Stimulated activated naive CD8-positive, alpha-beta T cell treated with anti-CD3 and anti-CD28 coated beads, Interleukin-15, Interleukin-2, amounts not matched to agents 100 ng/mL and 50 ng/mL, for 24 hours (primary cell): ENCODE results near the gene SPATA6.
"Not testable (repeated sequence)": the region's sequence is repeated elsewhere in the genome, so short reads cannot be mapped to it uniquely, and the experiment has no call there.

ENCODE experiments used
- H3K27ac Mint-ChIP-seq: one replicate; pipeline ENCODE4 v1.8.0; 2021; ENCODE audit warnings: mild to moderate bottlenecking, mixed read lengths
- H3K27me3 Mint-ChIP-seq: one replicate; pipeline ENCODE4 v1.8.0; 2021; ENCODE audit warnings: mixed read lengths
- H3K36me3 Mint-ChIP-seq: one replicate; pipeline ENCODE4 v1.8.0; 2021; ENCODE audit warnings: low read depth, mixed read lengths
- H3K4me1 Mint-ChIP-seq: one replicate; pipeline ENCODE4 v1.8.0; 2021; ENCODE audit warnings: low read depth, mixed read lengths
- H3K4me3 Mint-ChIP-seq: one replicate; pipeline ENCODE4 v1.8.0; 2021; ENCODE audit warnings: mild to moderate bottlenecking, mixed read lengths
- H3K9me3 Mint-ChIP-seq: one replicate; pipeline ENCODE4 v1.8.0; 2021; ENCODE audit warnings: mixed read lengths

Gene SPATA6

GRCh38 chr1:48338257-48338656 lies 133.7 kb downstream of the SPATA6 start:
- no peaks in the 10 kb centered on the region for H3K27me3 Mint-ChIP-seq
- H3K9me3 Mint-ChIP-seq: peaks cover 14% of the 10 kb centered on the region
- no peak overlapping the region for H3K4me3 Mint-ChIP-seq
- H3K36me3 Mint-ChIP-seq: peaks cover 6% of the 10 kb centered on the region
- no peak overlapping the region for H3K27ac Mint-ChIP-seq
- no peaks in the 10 kb centered on the region for H3K4me1 Mint-ChIP-seq

DNA sequence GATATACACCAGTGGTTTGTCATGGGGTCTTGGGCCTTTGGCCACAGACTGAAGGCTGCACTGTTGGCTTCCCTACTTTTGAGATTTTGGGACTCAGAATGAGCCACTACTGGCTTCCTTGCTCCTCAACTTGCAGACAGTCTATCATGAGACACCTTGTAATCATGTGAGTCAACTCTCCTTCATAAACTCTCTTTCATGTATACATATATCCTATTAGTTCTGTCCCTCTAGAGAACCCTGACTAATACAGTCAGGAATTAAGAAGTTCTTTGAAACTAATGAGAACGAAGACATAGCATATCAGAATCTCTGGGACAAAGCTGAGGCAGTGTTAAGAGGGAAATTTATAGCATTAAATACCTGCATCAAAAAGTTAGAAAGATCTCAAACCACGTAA lies 138.7 kb downstream of the SPATA6 start:
- Mint-ChIP-seq H3K27me3 (no peaks in the 10 kb centered on the region), H3K4me3 (no peak overlapping the region), H3K4me1 (no peaks in the 10 kb centered on the region), H3K36me3 (peaks cover 25% of the 10 kb centered on the region), H3K27ac (no peak overlapping the region), H3K9me3 (peaks cover 34% of the 10 kb centered on the region)

GRCh38 chr1:48332115-48332514 lies 139.9 kb downstream of the SPATA6 start:
- no peaks in the 10 kb centered on the region for H3K4me1 Mint-ChIP-seq
- H3K4me3 Mint-ChIP-seq: no peak overlapping the region
- no peaks in the 10 kb centered on the region for H3K27me3 Mint-ChIP-seq
- H3K9me3 Mint-ChIP-seq: peaks cover 34% of the 10 kb centered on the region
- H3K36me3 Mint-ChIP-seq: peaks cover 25% of the 10 kb centered on the region
- H3K27ac Mint-ChIP-seq: no peak overlapping the region

DNA sequence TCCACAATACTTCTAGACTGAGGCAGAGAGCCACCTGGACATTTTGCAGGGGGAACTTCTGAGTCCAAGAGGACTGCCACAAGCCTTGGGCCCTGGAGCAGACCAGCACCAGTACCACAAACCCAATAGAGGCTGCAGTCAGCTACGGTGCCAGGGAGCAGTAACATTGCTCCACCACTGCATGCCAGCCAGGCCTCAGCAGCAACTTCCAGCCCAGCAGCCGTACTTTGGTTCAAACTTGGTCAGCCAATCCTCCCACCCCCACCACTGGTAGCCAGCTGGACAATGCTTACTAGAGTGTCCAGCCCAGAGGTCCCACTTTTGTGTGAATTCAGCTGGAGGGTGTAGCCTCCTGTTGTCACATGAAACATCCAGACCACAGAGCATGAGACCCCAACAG lies 142.1 kb downstream of the SPATA6 start:
- H3K27me3 Mint-ChIP-seq: no peaks in the 10 kb centered on the region
- H3K36me3 Mint-ChIP-seq: peaks cover 27% of the 10 kb centered on the region
- H3K9me3 Mint-ChIP-seq: peaks cover 41% of the 10 kb centered on the region
- no peaks in the 10 kb centered on the region for H3K4me1 Mint-ChIP-seq
- H3K27ac Mint-ChIP-seq: no peak overlapping the region
- H3K4me3 Mint-ChIP-seq: no peak overlapping the region

DNA sequence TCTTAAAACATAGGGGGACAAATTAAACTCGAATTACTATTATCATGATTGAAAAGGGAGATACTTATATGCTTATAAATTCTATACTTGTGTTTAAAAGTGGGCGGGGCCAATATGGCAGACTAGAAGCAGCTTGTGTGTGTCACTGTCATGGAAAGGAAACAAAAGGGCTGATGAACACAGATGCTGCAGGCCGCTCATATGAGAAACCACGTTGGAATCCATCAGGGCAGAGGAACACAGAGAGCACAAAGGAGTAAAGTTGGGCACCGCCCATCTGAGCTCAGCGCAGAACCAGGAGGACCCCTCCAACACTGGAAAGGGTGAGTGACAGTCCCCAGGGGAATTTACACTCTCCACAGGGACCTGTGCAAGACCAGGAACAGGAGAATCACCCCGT lies 142.5 kb downstream of the SPATA6 start:
- H3K4me3 Mint-ChIP-seq: no peak overlapping the region
- H3K27me3 Mint-ChIP-seq: no peaks in the 10 kb centered on the region
- peaks cover 43% of the 10 kb centered on the region for H3K9me3 Mint-ChIP-seq
- H3K4me1 Mint-ChIP-seq: no peaks in the 10 kb centered on the region
- H3K27ac Mint-ChIP-seq: no peak overlapping the region
- peaks cover 29% of the 10 kb centered on the region for H3K36me3 Mint-ChIP-seq

DNA sequence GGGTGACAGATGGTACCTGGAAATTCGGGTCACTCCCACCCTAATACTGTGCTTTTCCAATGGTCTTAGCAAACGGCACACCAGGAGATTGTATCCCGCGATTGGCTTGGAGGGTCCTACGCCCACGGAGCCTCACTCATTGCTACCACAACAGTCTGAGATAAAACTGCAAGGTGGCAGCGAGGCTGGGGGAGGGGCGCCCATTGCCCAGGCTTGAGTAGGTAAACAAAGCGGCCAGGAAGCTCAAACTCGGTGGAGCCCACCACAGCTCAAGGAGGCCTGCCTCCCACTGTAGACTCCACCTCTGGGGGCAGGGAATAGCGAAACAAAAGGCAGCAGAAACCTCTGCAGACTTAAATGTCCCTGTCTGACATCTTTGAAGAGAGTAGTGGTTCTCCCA lies 160.2 kb downstream of the SPATA6 start:
- not testable (repeated sequence) for H3K27me3 Mint-ChIP-seq, H3K4me1 Mint-ChIP-seq, H3K27ac Mint-ChIP-seq, H3K4me3 Mint-ChIP-seq
- H3K36me3 Mint-ChIP-seq: peaks cover 17% of the 10 kb centered on the region
- H3K9me3 Mint-ChIP-seq: peaks cover 20% of the 10 kb centered on the region

- peaks cover 4% of the 10 kb centered on the region for H3K27me3 Mint-ChIP-seq
- H3K36me3 Mint-ChIP-seq: peaks cover 16% of the 10 kb centered on the region
- H3K4me3 Mint-ChIP-seq: no peak overlapping the region
- no peaks in the 10 kb centered on the region for H3K4me1 Mint-ChIP-seq
- peaks cover 19% of the 10 kb centered on the region for H3K9me3 Mint-ChIP-seq
- H3K27ac Mint-ChIP-seq: no peak overlapping the region
Observed at GRCh38 chr1:48309564-48310082, 162.4 kb downstream of the SPATA6 start.

GRCh38 chr1:48302652-48303051 lies 169.4 kb downstream of the SPATA6 start:
- H3K4me1 Mint-ChIP-seq: no peaks in the 10 kb centered on the region
- H3K4me3 Mint-ChIP-seq: no peak overlapping the region
- no peaks in the 10 kb centered on the region for H3K9me3 Mint-ChIP-seq
- no peak overlapping the region for H3K27ac Mint-ChIP-seq
- peaks cover 4% of the 10 kb centered on the region for H3K36me3 Mint-ChIP-seq
- no peaks in the 10 kb centered on the region for H3K27me3 Mint-ChIP-seq

DNA sequence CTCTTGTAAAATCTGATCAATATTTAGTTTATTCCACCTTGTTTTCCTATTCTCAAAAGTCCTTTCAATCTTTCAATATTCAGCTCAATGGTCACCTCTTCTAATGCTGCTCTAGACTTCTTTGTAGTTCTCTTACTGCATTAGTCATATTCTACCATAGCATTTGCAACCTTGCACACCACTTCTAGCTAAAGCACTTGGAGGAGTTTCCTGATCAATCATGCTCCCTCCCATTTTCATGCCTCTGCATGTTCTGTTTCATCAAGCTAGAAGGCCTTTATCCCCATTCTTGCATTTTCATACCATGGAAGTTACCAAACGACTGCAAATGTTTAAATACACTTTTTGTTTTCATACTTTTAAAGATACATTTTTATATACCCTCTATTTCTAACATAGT lies 177.3 kb downstream of the SPATA6 start:
- Mint-ChIP-seq H3K9me3 (no peaks in the 10 kb centered on the region), H3K4me3 (no peak overlapping the region), H3K36me3 (peaks cover 4% of the 10 kb centered on the region), H3K27ac (no peak overlapping the region), H3K4me1 (no peaks in the 10 kb centered on the region), H3K27me3 (no peaks in the 10 kb centered on the region)

DNA sequence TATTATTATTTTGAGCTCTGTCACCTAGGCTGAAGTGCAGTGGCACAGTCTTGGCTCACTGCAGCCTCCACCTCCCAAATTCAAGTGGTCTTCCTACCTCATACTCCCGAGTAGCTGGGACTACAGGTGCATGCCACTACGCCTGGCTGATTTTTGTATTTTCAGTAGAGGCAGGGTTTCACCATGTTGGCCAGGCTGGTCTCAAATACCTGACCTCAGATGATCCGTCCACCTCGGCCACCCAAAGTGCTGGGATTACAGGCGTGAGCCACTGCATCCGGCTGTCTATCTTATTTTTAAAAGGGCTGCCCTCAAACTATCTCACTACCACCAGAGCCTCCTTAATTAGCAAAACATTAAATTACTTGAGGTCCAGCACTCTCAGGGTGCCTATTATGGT lies 177.9 kb downstream of the SPATA6 start:
- H3K4me3 Mint-ChIP-seq, H3K4me1 Mint-ChIP-seq, H3K27me3 Mint-ChIP-seq, H3K36me3 Mint-ChIP-seq, H3K9me3 Mint-ChIP-seq, H3K27ac Mint-ChIP-seq: not testable (repeated sequence)

- H3K27me3 Mint-ChIP-seq: no peaks in the 10 kb centered on the region
- no peaks in the 10 kb centered on the region for H3K4me1 Mint-ChIP-seq
- no peaks in the 10 kb centered on the region for H3K36me3 Mint-ChIP-seq
- H3K9me3 Mint-ChIP-seq: no peaks in the 10 kb centered on the region
- no peak overlapping the region for H3K4me3 Mint-ChIP-seq
- no peak overlapping the region for H3K27ac Mint-ChIP-seq
Observed at GRCh38 chr1:48292706-48293105, 179.3 kb downstream of the SPATA6 start.

- Mint-ChIP-seq H3K9me3 (no peaks in the 10 kb centered on the region), H3K36me3 (no peaks in the 10 kb centered on the region), H3K4me3 (no peak overlapping the region), H3K27me3 (no peaks in the 10 kb centered on the region), H3K4me1 (no peaks in the 10 kb centered on the region), H3K27ac (no peak overlapping the region)
Observed at GRCh38 chr1:48291421-48291820, 180.6 kb downstream of the SPATA6 start.

DNA sequence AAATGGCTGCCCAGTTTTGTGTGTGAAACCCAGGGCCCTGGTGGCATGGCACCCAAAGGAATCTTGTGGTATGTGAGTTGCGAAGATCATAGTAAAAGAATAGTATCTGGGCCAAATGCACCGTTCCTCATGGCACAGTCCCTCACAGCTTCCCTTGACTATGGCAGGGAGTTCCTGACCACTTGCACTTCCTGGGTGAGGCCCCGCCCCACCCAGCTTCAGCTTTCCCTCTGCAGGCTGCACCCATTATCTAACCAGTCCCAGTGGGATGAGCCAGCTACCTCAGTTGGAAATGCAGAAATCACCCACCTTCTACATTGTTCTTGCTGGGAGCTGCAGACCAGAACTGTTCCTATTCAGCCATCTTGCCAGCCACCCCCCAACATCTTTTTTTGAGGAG lies 186.5 kb downstream of the SPATA6 start:
- Mint-ChIP-seq H3K27me3 (no peaks in the 10 kb centered on the region), H3K27ac (no peak overlapping the region), H3K36me3 (no peaks in the 10 kb centered on the region), H3K4me3 (no peak overlapping the region), H3K4me1 (no peaks in the 10 kb centered on the region), H3K9me3 (no peaks in the 10 kb centered on the region)

- not testable (repeated sequence) for H3K4me3 Mint-ChIP-seq, H3K27me3 Mint-ChIP-seq, H3K27ac Mint-ChIP-seq, H3K9me3 Mint-ChIP-seq, H3K4me1 Mint-ChIP-seq, H3K36me3 Mint-ChIP-seq
Observed at GRCh38 chr1:48284696-48285420, 187.1 kb downstream of the SPATA6 start.

DNA sequence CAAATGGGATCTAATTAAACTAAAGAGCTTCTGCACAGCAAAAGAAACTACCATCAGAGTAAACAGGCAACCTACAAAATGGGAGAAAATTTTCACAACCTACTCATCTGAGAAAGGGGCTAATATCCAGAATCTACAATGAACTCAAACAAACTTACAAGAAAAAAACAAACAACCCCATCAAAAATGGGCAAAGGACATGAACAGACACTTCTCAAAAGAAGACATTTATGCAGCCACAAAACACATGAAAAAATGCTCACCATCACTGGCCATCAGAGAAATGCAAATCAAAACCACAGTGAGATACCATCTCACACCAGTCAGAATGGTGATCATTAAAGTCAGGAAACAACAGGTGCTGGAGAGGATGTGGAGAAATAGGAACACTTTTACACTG lies 189.7 kb downstream of the SPATA6 start:
- H3K27me3 Mint-ChIP-seq, H3K36me3 Mint-ChIP-seq, H3K9me3 Mint-ChIP-seq, H3K27ac Mint-ChIP-seq, H3K4me1 Mint-ChIP-seq, H3K4me3 Mint-ChIP-seq: not testable (repeated sequence)

DNA sequence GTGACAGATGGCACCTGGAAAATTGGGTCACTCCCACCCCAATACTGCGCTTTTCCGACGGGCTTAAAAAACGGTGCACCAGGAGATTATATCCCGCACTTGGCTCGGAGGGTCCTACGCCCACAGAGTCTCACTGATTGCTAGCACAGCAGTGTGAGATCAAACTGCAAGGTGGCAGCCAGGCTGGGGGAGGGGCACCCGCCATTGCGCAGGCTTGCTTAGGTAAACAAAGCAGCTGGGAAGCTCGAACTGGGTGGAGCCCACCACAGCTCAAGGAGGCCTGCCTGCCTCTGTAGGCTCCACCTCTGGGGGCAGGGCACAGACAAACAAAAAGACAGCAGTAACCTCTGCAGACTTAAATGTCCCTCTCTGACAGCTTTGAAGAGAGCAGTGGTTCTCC lies 194.6 kb downstream of the SPATA6 start:
- H3K9me3 Mint-ChIP-seq, H3K27ac Mint-ChIP-seq, H3K4me3 Mint-ChIP-seq, H3K27me3 Mint-ChIP-seq, H3K4me1 Mint-ChIP-seq, H3K36me3 Mint-ChIP-seq: not testable (repeated sequence)
